Measurements from ENCODE around the gene PRPF31. TPM values are rescaled to one million over a fixed set of nuclear protein-coding genes. Genes with fewer than 3 reads are reported as not detected.

PRPF31 gene
- total and polyA plus RNA-seq, 9 of the 15 experiments (the other 6 are each of a cell fraction or from before 2014, with no cell fraction given), result 5.8 to 92.2 (median 69.2) TPM

DNA sequence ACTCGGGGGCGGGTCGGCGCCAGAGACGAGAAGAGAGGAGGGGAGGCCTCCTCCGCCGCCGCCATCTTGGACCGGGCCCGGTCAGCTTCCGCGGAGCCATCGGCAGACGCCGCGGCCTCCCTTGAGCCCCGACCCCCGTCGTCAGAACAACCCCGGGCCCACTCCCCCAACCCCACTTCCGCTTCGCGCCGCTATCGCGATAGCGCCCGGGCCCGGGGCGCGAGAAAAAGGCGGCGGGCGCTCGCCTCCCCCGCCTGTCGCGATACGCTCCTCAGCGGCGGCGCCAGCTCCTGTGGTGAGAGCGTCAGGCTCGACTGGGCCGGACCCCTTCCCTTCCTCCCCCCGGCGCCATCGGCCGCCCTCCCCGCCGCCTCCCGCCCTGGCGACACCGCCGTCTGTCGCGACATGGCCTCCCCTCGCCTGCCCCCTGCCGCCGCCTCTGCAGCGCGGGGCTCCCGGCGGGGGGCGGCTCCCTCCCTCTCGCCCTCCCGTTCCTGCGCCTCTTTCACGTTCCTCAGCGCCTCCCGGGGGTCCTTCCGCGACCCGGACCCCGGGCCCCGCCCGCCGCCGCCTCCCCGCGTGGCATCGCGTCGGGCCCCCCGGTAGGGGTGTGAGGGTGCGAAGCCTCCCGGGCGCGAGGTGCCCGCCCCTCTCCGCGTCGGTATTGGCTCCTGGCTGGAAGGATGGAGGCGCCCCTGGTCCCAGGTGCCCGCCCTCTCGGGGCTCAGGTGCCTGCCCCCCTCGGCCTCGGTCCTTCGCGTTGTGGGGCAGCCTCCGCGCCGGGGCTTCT lies 22.3 kb downstream of the PRPF31 start, which contains the start of gene CNOT3 (continued):
- TF ChIP-seq RBFOX2 (IDR thresholded peaks at IDR 0.05; ENCODE audit: low read depth, low read length) (peak; percentile 86), ATF2 (CRISPR knock-in tag; IDR thresholded peaks at IDR 0.05) (no peak), REST (IDR thresholded peaks at IDR 0.05; ENCODE audit: borderline replicate concordance) (no peak), REST (CRISPR knock-in tag; IDR thresholded peaks at IDR 0.05; ENCODE audit: low read depth) (0 out of 2 replicates have a peak, but pooled peaks have one; percentile 31), ZNF3 (CRISPR knock-in tag; IDR thresholded peaks at IDR 0.05) (no peak), ZNF766 (CRISPR knock-in tag; conservative IDR thresholded peaks at IDR 0.05) (no peak), ZNF639 (CRISPR knock-in tag; conservative IDR thresholded peaks at IDR 0.05 in 1 of 2, IDR thresholded peaks at IDR 0.05 in 1 of 2) (peak in 1 of 2 experiments; percentile 67; a peak in 1 of 4 replicates), GABPB1 (CRISPR knock-in tag; IDR thresholded peaks at IDR 0.05) (peak; percentile 59), EWSR1 (IDR thresholded peaks at IDR 0.05; ENCODE audit: borderline replicate concordance, low read depth, partially characterized antibody) (no peak), ZBED1 (IDR thresholded peaks at IDR 0.05) (peak; percentile 100), CHD4 (IDR thresholded peaks at IDR 0.05; ENCODE audit: insufficient read depth, insufficient replicate concordance, low read depth, low read length, poor library complexity, severe bottlenecking) (no peak), RBM17 (IDR thresholded peaks at IDR 0.05; ENCODE audit: borderline replicate concordance, low read depth, low read length) (no peak), ARID2 (IDR thresholded peaks at IDR 0.05) (no peak), JUN (IDR thresholded peaks at IDR 0.05; ENCODE audit: borderline replicate concordance, low read depth, low read length) (no peak), JUN (CRISPR knock-in tag; IDR thresholded peaks at IDR 0.05; ENCODE audit: borderline replicate concordance) (no peak), STAG1 (CRISPR knock-in tag; IDR thresholded peaks at IDR 0.05; ENCODE audit: borderline replicate concordance) (0 out of 2 replicates have a peak, but pooled peaks have one; percentile 26)
